SH-SY5Y (cell line): ENCODE results near the gene C4orf17.

Experiments
- GATA2 ChIP-seq: IDR thresholded peaks from 2 replicates; pipeline ENCODE4 v1.6.1; 2011; ENCODE audit warnings: mild to moderate bottlenecking, low read depth, low read length
- GATA3 ChIP-seq: IDR thresholded peaks from 2 replicates; pipeline ENCODE4 v1.6.1; 2011; ENCODE audit warnings: low read depth, mild to moderate bottlenecking, low read length, moderate library complexity

C4orf17 gene

DNA sequence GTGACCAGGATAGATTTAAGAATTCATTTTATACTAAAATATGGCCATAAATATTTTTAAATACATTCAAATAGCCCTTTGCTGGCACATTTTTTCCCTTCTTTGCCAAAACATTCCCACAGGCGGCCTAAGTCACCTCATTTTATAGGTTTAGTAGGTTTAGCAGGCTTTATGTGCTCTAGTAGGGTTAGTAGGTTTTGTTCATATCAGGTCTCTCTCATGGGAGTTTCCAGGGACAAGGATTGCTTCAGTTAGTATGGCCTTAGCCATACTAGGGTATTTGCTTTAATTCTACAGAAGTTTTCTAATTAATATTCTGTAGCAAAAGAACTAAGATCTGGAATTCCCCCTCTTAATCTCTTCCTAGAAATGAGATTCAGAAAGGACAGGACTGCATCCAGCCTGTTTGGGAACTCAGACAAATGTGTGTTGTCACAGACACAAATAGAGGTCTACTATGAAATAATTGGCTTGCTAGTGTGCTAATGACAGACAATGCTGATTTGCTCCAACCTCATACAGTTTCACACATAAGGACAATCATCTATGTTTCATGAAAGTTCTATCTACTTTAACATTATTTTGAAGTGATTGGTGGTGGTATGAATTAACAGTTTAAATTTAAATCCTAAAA is 63.0 kb downstream of the C4orf17 start:
- TF ChIP-seq GATA2 (no peak), GATA3 (no peak)

GRCh38 chr4:99574530-99575324 is 63.9 kb downstream of the C4orf17 start, which contains the start of gene MTTP:
Gene MTTP, plus strand, starts transcription at chr4:99574824. Its CDS starts 86 bp downstream, at chr4:99574910.
- TF ChIP-seq GATA3 (no peak), GATA2 (no peak)

GRCh38 chr4:99578714-99579113 is 67.9 kb downstream of the C4orf17 start:
- TF ChIP-seq GATA3 (no peak), GATA2 (no peak)

DNA sequence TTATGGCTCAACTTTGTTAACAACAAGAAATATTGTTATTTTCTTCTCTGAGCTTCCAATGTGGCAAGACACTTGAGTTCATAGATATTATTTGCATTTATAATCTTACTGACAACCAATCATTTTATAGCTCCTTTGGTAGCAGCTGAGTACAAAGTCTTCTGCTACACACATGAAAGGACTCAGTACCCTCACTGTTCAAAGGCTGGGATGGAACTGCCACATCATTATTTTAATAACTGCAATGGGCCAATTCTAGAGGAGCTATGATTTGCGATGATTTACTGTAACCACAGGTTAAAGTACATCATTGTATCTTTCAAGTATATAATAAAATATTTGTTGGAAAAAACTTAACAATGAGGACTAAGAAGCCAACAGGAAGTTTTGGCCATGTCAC is 74.7 kb downstream of the C4orf17 start:
- TF ChIP-seq GATA3 (no peak), GATA2 (no peak)

DNA sequence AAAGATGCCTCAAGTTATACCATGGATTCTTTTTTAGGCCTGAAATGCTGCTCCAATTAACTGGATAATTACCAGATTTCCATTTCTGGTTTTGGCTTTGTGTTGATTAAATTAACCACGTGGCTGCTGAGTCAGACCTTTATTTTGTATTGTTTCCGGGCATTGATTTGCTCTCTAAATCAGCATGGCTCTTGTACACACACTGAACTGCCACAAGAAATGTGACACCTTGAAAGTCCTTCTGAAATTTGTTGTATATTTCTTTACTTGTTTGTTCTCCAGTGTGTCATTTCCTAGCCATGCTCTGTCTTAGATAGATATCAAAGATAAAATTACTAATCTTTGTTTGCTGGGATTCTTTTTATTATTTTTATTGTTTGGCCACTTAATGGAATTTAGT is 75.5 kb downstream of the C4orf17 start:
- TF ChIP-seq GATA2 (no peak), GATA3 (no peak)

GRCh38 chr4:99586797-99587196 is 76.0 kb downstream of the C4orf17 start:
- TF ChIP-seq GATA2, result no peak
- no peak for TF ChIP-seq GATA3

- TF ChIP-seq GATA3 (no peak), GATA2 (no peak)
These were observed 76.5 kb downstream of the C4orf17 start for GRCh38 chr4:99587309-99587708.

DNA sequence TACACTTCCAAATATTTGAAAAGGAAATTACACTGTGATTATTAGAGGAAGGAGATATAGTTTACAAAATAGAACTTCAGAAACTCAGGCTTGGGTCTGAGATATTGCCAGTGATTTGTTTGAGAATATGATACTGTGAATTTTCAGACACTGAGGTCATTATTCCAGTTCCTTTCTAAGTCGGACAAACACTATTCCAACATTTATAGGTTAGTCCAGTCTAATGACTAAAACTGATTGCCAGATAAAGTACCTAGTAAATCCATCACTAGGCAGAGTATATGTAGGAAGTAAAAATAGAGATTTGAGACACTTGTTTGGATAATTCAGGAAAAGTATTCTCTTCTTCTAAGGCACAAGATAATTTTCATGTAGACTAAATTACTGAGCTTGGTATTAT is 77.0 kb downstream of the C4orf17 start:
- TF ChIP-seq GATA2 (no peak), GATA3 (no peak)

- TF ChIP-seq GATA3, result no peak
- no peak for TF ChIP-seq GATA2
These were observed 80.9 kb downstream of the C4orf17 start for GRCh38 chr4:99591757-99592156.
